Placental pericyte (primary cell): ENCODE results near the gene SORCS2. TPM values are rescaled to one million over a fixed set of nuclear protein-coding genes. Genes with fewer than 3 reads are reported as not detected.

Experiments
- small RNA-seq: library from RNA; depleted of rRNA; stranded (forward); fragments of <200 nt; gene quantifications from one replicate; pipeline ENCODE3, GENCODE V24; 2012; ENCODE audit warnings: low replicate concordance
- total RNA-seq: library from RNA; depleted of rRNA; stranded (reverse); fragments of >200 nt; gene quantifications from 2 replicates; pipeline ENCODE4 v1.2.3, GENCODE V29; 2012

The SORCS2 gene
- 0.14 and 0.22 TPM in 2 replicates for total RNA-seq

GRCh38 chr4:7192252-7193029 is at the start of gene SORCS2:
Gene SORCS2, plus strand, starts transcription at chr4:7192538.

GRCh38 chr4:7434766-7435150 is 242.4 kb downstream of the SORCS2 start, which contains the start of gene PSAPL1:
Gene PSAPL1, minus strand, starts transcription at chr4:7434930. Its CDS starts 51 bp downstream, at chr4:7434879.

Small RNAs within 50 kb of the gene (small RNA-seq; reads per million reads assigned to genes)
- not detected for gene MIR4274
- gene MIR4798, result not detected

Other genes with a start within 250 kb of the SORCS2 start
- 15.2 and 16.2 TPM in 2 replicates for gene TADA2B, start 149.2 kb upstream of the SORCS2 start, total RNA-seq
- 25.8 and 29.5 TPM in 2 replicates for gene GRPEL1, start 124.5 kb upstream of the SORCS2 start, total RNA-seq
- not detected in 2 replicates for gene PSAPL1, start 242.4 kb downstream of the SORCS2 start, total RNA-seq